Omental fat pad (tissue), 4 donors: ENCODE results near the gene PARM1. TPM values are rescaled to one million over a fixed set of nuclear protein-coding genes. Genes with fewer than 3 reads are reported as not detected.

Source experiments
- ATAC-seq: fragments of 150-250 bp; one replicate; pipeline ENCODE4 v1.9.1; 2016; ENCODE audit warnings: mild to moderate bottlenecking, moderate library complexity; ENCODE audit not compliant: low FRiP score
- DNase-seq: peaks from one replicate; pipeline ENCODE4 v3.0.0-alpha.2; 2019; ENCODE audit warnings: low spot score
- total RNA-seq, 4 donors: library from RNA; depleted of rRNA; stranded (reverse); fragments of >200 nt; gene quantifications; one replicate each; pipeline ENCODE4 v1.1.0, GENCODE V29; 2016
- TF ChIP-seq, protein P1 (sequence below), 3 donors: fragments of 450-650 bp; IDR thresholded peaks; one replicate each; pipeline ENCODE4 v1.5.1; 2016 to 2017; ENCODE audit warnings: antibody characterized with exemption in 3 of 3, mild to moderate bottlenecking in 3 of 3, moderate library complexity in 2 of 3

Gene PARM1
- total RNA-seq, 4 donors from 2014 or later = 25.4 to 99.8 (median 32.6) TPM

- ATAC-seq = no peak
- DNase-seq = no peak
- TF ChIP-seq, protein P1, sequence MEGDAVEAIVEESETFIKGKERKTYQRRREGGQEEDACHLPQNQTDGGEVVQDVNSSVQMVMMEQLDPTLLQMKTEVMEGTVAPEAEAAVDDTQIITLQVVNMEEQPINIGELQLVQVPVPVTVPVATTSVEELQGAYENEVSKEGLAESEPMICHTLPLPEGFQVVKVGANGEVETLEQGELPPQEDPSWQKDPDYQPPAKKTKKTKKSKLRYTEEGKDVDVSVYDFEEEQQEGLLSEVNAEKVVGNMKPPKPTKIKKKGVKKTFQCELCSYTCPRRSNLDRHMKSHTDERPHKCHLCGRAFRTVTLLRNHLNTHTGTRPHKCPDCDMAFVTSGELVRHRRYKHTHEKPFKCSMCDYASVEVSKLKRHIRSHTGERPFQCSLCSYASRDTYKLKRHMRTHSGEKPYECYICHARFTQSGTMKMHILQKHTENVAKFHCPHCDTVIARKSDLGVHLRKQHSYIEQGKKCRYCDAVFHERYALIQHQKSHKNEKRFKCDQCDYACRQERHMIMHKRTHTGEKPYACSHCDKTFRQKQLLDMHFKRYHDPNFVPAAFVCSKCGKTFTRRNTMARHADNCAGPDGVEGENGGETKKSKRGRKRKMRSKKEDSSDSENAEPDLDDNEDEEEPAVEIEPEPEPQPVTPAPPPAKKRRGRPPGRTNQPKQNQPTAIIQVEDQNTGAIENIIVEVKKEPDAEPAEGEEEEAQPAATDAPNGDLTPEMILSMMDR (IDR thresholded peaks at IDR 0.05) = no peak
These were observed 154.9 kb downstream of the PARM1 start for GRCh38 chr4:75087865-75088264.

- DNase-seq = no peak
These were observed 156.3 kb downstream of the PARM1 start for GRCh38 chr4:75089206-75089605.

DNA sequence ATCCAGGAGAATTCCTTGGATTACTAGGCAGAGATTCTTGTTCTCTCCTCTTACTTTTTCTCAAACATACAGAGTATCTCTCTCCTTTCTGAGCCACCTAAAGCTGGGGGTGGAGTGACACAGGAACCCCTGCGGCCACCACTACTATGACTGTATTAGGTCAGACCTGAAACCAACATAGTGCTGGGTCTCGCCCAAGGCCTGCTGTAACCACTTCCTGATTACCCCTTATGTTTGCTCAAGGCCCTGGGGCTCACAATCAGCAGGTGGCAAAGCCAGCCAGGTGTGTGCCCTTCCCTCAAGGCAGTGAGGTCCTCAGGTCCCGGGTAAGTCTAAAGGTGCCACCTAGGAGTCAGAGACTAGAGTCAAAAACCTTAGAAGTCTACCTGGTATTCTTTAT is 166.4 kb downstream of the PARM1 start:
- DNase-seq (no peak), ATAC-seq (no peak)

More at GRCh38 chr4:75089206-75089605, 156.3 kb downstream of the PARM1 start:
- no peak for ATAC-seq
- TF ChIP-seq, protein P1 (IDR thresholded peaks at IDR 0.05) = no peak

More for the DNA sequence above, 166.4 kb downstream of the PARM1 start:
- TF ChIP-seq, protein P1 (IDR thresholded peaks at IDR 0.05) = no peak

Other genes with a start within 250 kb of the PARM1 start
- gene BTC, start 138.6 kb upstream of the PARM1 start, total RNA-seq = 1 to 10 TPM in 3 of 4 donors, under 1 TPM in 1; 0.95 to 2.6 (median 1.7) TPM